Hippocampal formation (tissue), 2 donors: ENCODE results near the gene RIMS3.
A peak's percentile ranks its signal among the peaks of the same experiment; 100 is the strongest.
"Not testable (repeated sequence)": the region's sequence is repeated elsewhere in the genome, so short reads cannot be mapped to it uniquely, and the experiment has no call there.

Experiments used
- DNase-seq, 2 donors: peaks; one replicate each; lab custom pipeline; 2025; lab: John Stamatoyannopoulos, UW

Gene RIMS3

DNA sequence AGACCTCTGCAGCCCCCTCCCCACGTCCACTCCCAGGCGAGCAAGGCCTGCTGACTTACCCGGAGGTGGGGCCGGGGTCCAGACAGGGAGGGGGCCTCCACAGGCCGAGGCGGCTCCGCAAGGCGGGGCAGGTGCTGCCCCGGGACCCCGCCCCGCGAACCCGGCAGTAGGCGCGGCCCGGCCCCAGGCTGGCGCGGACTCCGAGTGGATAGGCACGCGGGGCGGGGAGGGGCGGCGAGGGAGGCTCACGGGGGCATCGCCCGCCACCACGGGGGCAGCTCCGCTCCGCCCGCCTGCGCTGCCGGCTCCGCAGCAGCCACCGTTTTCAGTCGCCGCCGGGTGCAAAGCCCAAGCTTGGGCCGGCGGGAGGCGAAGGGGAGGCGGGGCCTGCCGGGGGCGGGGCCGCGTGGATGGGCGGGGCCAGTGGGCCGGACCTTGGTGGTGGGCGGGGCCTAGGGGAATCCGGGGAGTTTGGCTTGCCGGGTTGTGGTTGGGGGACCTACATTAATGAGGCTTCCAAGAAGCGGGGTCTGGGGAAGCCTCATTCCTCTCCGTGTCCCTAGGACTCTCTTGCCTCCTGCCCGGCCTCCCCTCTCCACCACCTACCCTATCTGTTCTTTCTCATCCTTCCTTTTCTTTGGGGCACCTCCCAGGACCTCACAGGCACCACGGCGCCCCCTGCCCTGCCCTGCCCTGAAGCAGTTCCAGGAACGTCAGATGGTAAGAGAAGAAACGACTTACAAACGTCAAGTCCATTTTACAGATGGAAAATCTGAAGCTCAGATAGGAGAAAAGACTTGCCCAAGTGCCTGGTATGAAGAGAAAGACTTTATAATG, at the start of gene RIMS3:
RIMS3 (minus strand) TSS at position 348 of the 837 bp plus-strand sequence. CDS start 23,757 bp downstream, outside the sequence.
- peak; percentile 42 to 74 for DNase-seq

DNA sequence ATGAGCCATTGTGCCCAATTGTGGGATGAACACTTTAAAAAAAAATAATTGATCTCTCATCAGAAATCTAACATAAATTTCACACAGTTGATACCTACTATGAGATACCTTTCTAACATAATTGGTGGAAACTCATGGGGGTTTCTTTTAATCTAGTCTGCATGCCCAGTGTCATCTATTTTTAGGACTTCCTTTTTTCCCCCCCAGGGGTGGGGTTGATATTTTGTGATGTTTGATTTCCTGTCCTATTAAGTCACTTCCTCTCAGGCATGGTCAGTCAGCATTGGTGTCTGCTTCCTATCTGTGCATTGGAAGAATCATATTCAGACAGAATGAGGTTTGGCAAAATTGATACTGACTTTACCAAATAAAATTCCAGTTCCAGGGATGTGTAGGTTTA, 47.5 kb upstream of the RIMS3 start:
- DNase-seq = no peak

DNA sequence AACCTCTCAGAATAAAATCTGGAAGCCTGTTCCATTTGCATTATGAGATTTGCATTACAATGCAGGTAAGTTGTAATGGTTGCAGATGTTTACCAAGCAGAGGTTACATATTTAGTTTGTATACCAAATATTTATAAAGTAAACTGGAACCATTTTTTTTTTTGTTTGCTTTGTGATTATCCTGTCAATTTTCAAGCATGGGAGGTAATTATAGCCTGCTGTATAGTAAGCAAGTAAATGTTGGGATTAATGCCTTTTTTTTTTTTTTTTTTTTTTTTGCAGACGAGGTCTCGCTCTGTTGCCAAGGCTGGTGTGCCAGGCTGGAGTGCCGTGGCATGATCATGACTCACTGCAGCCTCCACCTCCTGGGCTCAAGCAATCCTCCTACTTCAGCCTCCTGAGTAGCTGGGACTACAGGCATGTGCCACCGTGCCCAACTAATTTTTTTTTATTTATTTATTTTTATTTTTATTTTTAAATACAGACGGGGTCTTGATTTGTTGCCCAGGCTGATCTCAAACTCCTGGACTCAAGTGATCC, 47.0 kb upstream of the RIMS3 start:
- no peak for DNase-seq

DNA sequence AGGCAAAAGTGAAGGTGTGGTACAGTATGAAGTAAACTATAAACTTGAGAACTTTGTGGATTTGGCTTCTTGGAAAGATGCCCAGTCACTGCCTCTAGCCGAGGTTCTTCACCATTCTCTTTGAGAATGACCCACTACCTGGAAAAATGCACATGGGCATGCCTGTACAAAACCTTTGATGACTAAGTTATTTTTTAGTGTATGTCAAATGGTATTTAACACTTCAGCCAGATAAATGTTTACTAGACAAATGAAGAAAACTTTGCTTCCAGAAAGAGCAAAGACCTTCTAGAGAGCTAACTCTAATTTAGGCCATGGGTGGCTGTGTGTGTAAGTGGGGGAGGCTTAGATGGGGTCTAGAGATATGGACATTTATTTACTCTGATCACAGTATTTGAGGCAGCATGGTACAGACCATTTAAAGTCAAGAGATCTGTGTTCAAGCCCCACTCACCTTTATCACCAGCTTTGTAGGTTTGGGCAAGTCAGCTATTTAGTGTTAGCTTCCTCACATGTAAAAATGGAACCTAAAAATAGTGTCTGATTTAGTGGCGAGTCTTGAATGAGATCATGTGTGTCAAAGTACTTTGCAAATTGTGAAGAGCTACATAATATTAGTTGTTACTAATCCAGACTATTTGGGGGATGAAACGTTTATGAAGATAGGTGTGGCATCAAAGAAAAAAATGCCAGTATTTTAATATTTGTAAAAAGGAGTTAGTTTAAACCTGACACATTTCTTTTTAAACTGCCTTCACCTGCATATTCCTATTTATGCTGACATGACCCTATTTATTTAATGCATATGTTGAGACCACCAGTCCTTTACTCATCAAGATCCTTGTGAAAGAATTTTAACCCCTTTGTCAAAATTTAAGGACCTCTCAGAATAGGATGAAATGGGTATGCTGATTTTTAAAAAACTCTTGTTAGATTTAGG, 46.3 kb upstream of the RIMS3 start:
- no peak for DNase-seq

DNA sequence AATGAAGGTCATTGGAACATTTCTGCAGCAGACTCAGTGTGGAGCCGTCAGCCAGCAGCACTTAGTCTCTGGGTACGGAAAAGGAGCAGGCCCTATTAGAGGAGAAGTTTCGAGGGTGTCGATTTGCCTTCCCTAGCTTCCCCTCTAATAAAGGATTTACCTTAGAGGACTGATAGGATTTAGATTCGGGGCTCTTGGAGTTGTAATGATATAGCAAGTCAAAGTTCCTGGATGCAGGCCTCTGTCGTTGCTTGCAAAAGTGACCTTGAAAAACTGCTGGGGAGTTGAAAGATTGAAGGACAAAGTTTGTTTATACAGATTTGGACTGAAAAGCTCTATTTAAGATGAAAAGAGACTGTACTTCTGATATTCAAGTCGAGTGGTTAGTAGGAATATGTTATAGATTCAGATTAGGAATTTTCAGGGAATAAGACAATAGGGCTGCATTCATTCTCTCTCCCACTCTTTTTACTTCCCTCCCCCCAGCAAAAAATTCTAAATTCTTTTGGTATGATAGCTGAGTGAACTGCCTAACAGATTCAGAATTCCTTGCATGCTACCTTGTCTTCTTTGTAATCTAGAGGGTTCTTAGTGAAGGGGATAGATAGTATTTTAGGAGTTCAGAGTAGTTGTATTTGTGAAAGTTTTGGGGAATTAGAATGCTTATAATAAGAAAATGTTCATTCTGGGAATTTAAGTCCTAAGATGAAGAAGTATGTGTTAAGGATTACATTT, 45.3 kb upstream of the RIMS3 start:
- DNase-seq = peak in 1 of 2 donors; percentile 1

DNA sequence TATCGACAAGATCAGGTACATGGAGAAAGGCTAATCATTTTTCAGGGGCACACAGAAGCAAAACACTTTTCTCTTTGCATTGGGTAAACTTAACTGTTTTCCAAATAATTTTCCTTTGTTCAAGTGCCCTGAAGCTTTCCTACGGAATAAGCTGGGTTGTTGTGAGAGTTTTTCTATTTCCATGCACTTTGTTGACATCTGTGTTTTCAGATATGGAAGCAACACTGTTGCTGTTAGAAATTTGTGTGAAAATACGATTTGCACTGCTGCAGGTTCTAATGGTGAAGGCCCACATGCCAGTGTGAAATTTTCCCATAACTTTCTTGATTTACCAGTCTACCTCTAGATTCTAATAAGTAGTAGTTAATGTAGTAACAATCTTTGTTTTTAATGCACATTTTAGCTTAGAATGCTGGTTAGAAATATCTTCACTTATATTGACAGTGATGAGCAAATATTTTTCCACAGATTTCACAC, 44.4 kb upstream of the RIMS3 start:
- no peak for DNase-seq

DNA sequence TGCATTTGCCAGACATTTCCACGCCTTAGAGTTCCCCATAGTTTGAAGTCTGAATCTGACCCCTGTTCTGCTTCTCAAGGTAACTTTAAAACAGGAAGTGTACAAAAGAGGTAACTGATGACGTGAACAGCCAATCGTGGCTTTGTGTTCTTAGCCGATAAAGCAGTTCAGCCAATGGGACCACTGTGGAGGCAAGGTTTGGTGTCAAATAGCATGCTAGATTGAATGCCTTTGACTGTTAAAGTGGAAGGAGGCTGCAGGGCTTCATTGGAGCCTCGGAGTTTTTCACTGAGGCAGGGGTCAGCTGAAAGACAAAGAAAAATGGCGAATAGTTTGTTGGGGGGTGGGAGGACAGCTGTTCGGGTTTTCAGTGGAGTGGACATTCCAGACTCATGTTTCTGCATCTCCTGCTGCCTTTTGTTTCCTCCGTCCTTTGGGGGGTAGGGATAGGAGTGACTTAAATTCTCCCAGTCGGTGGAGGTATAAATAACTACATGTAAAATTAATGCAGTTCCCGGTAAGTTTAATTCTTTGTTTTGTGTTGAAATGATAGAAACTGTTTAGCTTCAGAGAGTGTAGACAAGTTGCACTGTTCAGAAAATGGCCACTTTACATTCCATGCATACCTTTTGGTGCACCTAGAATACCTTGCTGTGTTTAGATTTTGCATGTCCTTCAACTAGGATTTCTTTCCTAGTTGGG, 43.8 kb upstream of the RIMS3 start:
- peak; percentile 76 to 94 for DNase-seq

DNA sequence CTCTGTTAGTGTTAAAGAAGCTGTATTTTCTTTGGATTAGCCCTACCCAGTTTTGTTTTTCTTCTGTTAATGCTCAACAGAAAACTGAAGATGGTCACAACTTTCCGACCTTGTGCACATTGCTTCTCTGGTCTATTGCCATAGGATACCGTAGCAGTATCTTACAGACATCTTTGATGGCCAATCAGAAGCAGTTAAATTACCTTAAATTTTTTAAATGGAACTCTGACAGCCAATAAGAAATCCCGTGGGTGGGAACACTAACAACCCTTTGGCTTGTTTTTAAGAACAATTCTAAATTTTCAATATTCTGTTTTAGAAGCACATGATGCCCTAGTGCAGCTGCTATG, 43.2 kb upstream of the RIMS3 start:
- peak in 1 of 2 donors; percentile 90 for DNase-seq

DNA sequence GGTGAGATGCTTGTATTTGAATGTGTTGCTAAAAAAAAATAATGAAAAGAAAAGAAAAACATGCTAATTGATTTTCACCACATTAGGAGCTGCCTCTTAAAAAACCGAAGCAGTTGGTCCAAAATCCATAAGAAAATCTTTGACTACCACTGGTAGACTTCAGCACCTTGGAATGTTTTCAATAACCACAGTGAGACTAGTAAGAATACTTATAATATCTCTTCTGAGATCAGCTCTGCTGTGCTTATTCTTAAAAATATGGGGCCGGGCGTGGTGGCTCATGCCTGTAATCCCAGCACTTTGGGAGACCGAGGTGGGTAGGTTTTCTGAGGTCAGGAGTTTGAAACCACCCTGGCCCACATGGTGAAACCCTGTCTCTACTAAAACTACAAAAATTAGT, 41.1 kb upstream of the RIMS3 start:
- no peak for DNase-seq

DNA sequence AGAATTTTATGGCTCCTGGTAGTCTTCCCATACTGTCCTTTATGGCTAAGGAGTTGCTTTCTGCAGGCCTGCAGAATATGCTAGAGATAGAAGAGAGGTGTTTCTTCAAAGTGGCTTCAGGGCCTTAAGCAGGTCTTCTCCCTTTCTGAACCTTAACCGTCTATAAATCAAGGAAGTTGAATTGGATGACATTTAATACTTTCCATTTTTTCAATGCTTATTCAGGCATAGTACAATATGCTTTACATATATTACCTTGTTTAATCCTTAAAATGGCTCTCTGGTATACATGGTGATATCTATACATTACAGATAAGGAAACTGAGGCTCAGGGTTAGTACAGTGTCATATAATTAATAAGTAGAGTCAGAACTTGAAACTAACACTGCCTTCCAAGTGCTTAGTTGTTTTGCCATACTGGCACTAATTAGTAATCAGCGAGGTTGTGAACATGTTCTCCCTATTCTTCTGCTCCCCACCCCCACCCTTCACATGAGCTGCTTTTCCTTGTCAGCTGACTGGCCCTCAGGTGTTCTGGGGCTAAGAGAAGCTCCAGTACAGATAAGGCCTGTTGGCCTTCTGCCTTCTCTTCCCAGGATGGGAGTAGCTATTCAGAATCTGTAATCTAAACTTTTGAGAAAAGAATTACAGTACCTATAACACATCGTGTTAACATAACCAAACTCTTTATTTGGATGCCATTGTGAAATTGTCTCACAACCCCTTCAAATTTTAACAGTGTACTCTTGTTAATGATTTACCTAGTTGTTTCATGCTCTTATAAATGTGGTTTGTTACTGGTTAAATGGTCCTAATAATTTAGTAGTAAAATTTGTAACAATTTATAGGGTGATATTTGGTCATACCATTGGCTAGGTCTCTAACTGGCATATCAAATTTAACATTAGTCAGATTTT, 39.6 kb upstream of the RIMS3 start:
- DNase-seq = no peak

DNA sequence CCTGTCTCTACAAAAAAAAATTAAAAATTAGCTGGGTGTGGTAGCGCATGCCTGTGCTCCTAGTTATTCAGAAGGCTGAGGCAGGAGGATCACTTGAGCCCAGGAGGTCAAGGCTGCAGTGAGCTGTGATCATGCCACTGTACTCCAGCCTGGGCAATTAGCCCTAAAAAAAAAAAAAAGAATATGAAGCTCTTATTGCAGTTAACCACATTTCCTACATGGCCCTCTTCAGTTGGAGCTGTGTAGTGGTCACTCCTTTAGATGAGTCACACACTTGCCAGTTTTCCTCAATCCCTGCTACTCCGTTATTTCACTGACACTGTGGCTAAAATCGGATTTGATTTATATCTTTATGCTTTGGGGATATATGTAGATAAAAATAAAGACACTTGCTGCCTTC, 37.8 kb upstream of the RIMS3 start:
- DNase-seq = no peak

DNA sequence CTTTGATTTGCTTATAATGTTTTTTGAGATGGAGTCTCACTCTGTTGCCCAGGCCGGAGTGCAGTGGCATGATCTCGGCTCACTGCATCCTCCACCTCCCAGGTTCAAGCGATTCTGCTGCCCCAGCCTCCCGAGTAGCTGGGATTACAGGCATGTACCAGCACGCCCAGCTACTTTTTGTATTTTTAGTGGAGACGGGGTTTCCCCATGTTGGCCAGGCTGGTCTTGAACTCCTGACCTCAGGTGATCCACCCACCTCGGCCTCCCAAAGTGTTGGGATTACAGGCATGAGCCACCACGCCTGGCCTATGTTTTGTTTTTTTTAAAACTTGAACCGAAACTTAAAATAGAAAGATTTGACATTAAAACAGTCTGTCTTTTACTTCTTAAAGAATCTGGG, 37.3 kb upstream of the RIMS3 start:
- DNase-seq = not testable (repeated sequence)

DNA sequence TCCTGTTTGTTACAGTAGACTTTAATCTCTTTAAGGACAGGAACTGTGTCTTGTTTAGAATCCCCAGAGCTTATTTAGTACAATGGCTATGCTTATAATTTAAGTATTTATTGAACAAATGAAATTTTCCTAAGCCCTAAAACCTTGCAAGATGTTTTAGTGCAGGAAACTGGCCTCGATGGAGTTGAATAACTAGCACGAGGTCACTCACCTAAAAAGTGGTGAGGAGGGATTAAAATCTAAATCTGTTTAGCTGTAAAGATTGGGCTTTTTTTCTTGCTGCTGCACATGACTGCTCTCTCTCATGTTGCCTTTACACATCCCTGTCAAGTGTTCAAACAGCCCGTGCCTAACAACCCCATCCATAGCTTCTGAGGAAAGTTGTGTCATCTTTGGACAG, 36.2 kb upstream of the RIMS3 start:
- no peak for DNase-seq

DNA sequence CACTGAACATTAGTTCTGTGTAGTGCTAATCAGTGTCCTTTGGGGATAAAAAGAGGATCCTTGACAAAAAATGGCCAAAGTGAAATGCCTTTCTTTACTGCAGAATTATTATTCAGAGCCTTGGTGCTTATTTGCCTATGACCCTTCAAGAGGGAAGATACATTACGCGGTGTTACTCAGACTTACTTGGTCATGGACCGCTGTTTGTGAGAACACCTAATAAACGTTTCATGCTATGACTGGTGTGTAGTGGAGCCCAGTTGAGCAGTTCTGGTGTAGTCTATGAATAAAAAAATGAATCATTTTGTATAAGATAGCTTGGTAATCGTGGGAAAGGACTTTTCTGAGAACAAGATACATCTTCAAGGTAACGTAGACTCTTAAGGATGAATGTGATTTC, 34.3 kb upstream of the RIMS3 start:
- no peak for DNase-seq

DNA sequence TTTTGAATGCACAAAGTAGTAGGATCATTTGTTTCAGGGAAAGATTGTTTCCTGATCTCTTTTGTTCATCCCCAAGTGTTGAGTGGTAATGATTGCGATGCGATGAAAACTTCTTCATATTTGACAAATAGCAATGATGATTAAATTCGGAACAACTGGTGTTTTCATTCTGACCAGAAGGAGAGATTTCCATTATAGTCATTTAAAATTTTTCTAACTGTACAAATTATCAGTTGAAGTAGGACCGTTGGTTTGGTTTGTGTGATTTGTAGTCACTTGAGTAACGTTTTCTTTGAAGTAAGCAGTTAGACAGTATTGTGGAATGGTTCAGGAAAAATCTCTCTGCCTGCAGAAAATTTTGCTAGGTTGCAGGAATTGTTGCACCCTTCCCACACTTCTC, 32.0 kb upstream of the RIMS3 start:
- no peak for DNase-seq

DNA sequence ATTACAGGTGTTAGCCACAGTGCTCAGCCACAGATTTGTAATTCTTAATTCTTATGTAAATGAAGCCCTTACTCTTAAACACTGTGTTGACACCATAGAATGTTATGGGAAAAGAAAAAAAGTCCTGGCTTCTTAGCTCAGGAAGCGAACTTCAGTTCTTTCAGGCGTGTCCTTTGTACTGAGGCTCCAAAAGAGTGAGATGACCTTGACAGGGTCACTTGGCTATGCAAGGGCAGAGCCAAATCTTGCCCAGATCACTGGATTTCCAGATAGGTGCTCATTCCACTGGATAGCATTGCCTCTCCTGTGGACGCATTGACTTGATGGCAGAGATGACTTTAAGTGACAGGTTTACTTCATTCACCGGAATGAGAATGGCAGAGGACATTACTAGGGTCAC, 30.8 kb upstream of the RIMS3 start:
- no peak for DNase-seq

DNA sequence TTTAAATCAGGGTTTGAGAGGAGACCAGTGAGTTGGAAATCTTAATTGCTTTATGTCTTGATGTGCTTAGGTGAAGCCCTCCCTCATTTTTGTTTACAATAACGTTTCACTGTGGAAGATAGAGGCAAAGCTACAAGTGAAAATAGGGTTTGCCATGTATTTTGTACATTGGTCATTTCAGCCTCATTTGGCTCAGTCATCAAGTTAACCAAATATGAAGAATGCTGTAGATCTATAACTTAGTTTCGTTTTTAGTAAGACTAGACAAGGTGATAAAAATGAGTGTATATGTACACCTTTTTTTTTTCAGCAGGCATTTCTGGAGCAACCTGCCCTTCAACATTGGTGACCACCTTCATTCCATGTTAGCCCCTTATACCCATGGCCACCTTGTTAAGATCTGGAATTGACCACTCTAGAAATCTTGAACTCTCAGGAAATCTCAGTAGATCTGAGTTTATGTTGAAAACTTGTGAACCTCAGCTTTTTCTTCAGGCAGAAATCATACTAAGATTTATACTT, 28.9 kb upstream of the RIMS3 start:
- DNase-seq = no peak

DNA sequence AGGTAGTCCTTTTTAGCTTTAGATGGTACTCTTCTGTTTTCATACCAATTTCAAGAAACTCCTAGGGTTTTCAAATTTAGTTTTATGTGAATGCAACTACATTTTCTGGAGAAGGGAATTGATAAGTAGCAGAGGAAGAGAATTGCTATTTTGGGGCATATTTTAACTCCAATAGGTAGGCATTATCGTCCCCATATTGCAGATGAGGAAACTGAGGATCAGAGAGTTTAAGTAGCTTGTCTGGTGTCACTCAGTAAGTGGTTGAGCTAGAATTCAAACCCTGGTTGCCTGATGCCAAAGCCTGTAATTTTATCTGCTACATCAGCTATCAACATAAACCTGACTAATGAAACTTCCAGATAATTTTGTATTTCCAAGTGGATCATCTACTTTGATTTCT, 27.9 kb upstream of the RIMS3 start:
- DNase-seq = no peak

DNA sequence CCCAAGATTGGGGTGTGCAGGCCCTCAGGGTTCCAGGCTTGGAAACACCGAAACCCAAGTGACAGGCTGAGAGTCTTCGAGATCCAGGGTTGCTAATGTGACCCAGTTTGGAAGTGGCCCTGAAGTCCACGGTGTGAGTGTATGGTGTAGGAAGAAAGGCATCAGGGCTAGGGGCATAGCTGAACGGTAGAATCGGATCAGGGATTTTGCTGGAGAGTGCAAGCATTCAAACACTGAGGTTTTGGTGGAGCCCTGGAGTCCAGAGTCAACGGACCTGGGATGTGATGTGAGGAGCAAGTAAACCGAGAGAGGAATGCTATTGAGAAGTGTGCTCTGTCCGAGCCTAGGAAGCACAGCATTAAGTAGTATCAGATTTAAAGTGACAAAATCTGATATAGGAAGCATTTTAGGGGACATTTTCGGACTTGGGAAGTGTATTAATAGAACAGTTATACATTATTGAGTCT, 27.0 kb upstream of the RIMS3 start:
- no peak for DNase-seq
